HS-5 (cell line): Measurements from ENCODE around the gene CAMTA1.
"Not testable (repeated sequence)": the region's sequence is repeated elsewhere in the genome, so short reads cannot be mapped to it uniquely, and the experiment has no call there.

Source experiments
- DNase-seq: peaks from one replicate; pipeline ENCODE4 v3.0.0-alpha.2; 2012; ENCODE audit warnings: low read depth

The CAMTA1 gene

GRCh38 chr1:7676274-7676945 is 891.2 kb downstream of the CAMTA1 start:
- no peak for DNase-seq

- no peak for DNase-seq
Observed at GRCh38 chr1:7677111-7677510, 891.9 kb downstream of the CAMTA1 start.

GRCh38 chr1:7677815-7678214 is 892.6 kb downstream of the CAMTA1 start:
- DNase-seq = no peak

GRCh38 chr1:7678491-7679158 is 893.4 kb downstream of the CAMTA1 start:
- no peak for DNase-seq

- no peak for DNase-seq
Observed at GRCh38 chr1:7679159-7679872, 894.1 kb downstream of the CAMTA1 start.

DNA sequence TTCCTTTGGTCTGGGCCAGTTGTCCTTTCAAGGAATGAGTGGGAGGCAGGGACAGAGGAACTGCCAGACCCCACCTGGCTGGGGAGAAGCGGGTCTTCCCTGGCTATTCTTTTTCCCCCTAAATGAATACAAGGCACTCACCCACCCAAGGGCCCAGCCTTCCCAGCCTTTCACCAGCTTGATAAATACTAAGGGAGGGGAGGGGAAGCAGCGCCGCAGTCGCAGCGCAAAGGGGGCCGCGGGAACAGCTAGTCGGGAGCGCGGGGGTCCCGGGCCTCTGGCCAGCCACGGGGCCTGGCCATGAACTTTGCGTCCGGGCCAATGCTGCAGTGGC is 894.6 kb downstream of the CAMTA1 start:
- no peak for DNase-seq

DNA sequence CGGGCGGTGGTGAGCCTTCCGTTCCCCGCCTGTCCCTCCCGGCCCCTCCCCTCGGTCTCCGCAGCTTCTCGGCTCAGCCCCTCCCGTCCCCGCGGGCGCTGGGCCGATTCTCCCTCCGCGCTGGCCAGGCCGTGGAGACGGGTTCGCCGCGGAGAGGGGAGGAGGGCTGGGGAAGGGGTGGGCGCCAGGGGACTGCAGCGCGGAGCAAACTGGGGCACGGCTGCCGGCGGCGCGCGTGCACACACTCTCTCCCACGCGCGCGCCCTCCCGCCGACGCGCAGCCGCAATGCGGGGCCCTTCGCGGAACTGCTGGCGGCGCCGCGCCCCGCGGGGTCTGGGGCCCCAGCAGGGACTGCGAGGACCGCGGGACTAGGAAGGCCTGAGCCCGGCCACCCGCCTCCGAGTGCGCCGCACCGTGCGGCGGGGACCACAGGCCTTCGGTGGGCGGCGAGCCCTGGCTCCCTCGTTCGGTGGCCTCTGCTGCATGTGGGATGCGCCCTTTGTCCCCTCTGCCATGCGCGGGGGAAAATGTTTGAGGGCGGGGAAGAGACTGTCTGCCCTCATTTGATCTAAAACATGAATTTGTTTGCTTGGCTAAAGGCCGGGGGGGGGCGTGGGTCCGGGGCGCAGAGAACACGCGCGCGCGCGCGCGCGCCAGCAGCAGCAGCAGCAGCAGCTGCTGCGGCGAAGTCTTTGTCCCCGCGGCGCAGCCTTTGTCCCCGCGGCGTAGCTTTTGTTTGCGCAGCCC is 895.1 kb downstream of the CAMTA1 start:
- DNase-seq = no peak

GRCh38 chr1:7680955-7681268 is 895.7 kb downstream of the CAMTA1 start:
- DNase-seq = no peak

DNA sequence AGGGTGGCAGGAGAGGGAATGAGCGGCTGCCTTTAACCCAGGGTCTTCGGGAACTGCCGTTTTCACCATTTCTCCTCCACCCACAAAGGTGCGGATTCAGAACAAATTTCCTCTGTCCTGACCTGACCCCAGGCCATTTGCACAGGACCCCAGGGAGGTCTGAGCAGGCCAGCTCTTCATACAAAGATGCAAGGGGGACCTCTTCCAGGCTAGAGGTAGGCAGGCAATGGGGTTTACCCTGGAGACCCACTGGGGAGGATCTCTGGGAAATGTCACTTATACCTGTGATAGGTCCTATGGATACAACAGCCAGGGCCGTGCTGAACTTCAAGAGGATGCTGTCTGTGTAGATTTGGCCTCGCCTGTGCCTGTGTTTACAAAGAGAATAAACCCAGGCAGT is 896.1 kb downstream of the CAMTA1 start:
- DNase-seq = no peak

GRCh38 chr1:7683521-7683920 is 898.3 kb downstream of the CAMTA1 start:
- no peak for DNase-seq

- no peak for DNase-seq
Observed at GRCh38 chr1:7684132-7684531, 898.9 kb downstream of the CAMTA1 start.

DNA sequence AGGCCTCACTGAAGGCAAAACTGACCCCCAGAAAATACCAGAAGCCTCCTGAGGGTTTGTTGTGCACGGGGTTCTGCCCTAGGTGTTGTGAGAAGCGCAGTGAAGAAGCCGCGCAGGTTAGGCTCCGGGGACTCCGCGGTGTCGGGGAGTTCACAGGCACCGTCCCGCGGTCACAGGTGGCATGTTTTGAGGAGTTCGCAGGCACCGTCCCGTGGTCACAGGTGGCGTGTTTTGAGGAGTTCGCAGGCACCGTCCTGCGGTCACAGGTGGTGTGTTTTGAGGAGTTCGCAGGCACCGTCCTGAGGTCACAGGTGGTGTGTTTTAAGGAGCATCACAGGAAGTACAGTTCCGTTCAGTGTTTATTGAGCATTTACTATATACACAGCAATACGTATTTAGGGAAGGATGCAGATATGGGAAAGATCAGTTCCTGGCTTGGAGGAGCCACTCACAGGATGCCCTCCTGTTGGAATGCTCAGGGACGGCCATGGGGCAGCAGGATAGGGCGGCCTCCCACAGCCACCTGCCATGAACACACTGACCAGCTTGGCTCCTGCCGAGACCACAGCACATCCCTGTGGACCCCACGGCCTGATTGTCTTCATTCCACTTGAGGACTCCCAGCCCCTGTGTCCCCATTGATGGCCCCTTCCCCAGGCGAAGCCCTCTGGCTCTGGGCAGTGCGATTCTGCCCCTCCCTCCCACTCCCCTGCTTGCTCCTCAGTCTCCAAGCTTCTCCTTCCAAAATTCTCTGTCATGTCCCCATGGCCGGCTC is 899.8 kb downstream of the CAMTA1 start:
- no peak for DNase-seq

GRCh38 chr1:7686301-7686850 is 901.1 kb downstream of the CAMTA1 start:
- no peak for DNase-seq

GRCh38 chr1:7687411-7687810 is 902.2 kb downstream of the CAMTA1 start:
- DNase-seq = no peak

- DNase-seq = no peak
Observed at GRCh38 chr1:7688659-7689058, 903.4 kb downstream of the CAMTA1 start.

- not testable (repeated sequence) for DNase-seq
Observed at GRCh38 chr1:7689307-7689706, 904.1 kb downstream of the CAMTA1 start.

GRCh38 chr1:7690076-7690475 is 904.8 kb downstream of the CAMTA1 start:
- DNase-seq = no peak

GRCh38 chr1:7690496-7691182 is 905.4 kb downstream of the CAMTA1 start:
- no peak for DNase-seq

- DNase-seq = no peak
Observed at GRCh38 chr1:7691576-7691975, 906.3 kb downstream of the CAMTA1 start.

GRCh38 chr1:7692005-7692404 is 906.8 kb downstream of the CAMTA1 start:
- no peak for DNase-seq

DNA sequence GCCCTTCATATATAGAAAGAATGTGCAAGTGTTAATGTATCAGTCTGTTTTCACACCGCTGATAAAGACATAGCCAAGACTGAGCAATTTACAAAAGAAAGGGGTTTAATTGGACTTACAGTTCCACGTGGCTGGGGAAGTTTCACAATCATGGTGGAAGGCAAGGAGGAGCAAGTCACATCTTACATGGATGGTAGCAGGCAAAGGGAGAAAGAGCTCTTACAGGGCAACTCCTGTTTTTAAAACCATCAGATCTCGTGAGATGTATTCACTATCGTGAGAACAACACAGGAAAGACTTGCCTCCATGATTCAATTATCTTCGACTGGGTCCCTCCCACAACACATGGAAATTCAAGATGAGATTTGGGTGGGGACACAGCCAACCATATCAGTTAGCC is 907.8 kb downstream of the CAMTA1 start:
- DNase-seq = not testable (repeated sequence)
